CD14-positive monocyte (primary cell): ENCODE data around the gene DENND1A. TPM values are rescaled to one million over a fixed set of nuclear protein-coding genes. Genes with fewer than 3 reads are reported as not detected.

Experiments used
- DNase-seq, 3 donors: peaks; one replicate each; pipeline ENCODE4 v3.0.0-alpha.2; 2011 to 2022
- H2AFZ ChIP-seq: 2 replicates; pipeline ENCODE4 v1.6.0; 2012; ENCODE audit warnings: mild to moderate bottlenecking, low read depth, low read length, inconsistent platforms; ENCODE audit not compliant: insufficient read depth, poor library complexity, severe bottlenecking
- H3K27ac ChIP-seq, 2 donors: 1 replicate in 1 of 2; 2 replicates in 1 of 2; pipeline ENCODE4 v1.5.1; 2012 to 2013; ENCODE audit warnings: low read length in 2 of 2, control low read depth in 1 of 2, inconsistent platforms in 1 of 2, low read depth in 1 of 2, mild to moderate bottlenecking in 1 of 2
- H3K27me3 ChIP-seq, 2 donors: one replicate each; pipeline versions ENCODE4 v1.6.0 to v1.6.1; 2011 to 2013; ENCODE audit warnings: low read length in 2 of 2; ENCODE audit not compliant: control insufficient read depth in 2 of 2, insufficient read depth in 2 of 2
- H3K36me3 ChIP-seq, 2 donors: replicated peaks in 1 of 2; 1 replicate in 1 of 2; 2 replicates in 1 of 2; pipeline versions ENCODE4 v1.5.1 to v1.6.1; 2012 to 2013; ENCODE audit warnings: low read length in 2 of 2, control low read depth in 1 of 2, inconsistent platforms in 1 of 2, mild to moderate bottlenecking in 1 of 2; ENCODE audit not compliant: insufficient read depth in 2 of 2, control insufficient read depth in 1 of 2
- H3K4me1 ChIP-seq, 2 donors: 1 replicate in 1 of 2; 2 replicates in 1 of 2; pipeline versions ENCODE4 v1.5.1 to v1.6.1; 2012 to 2013; ENCODE audit warnings: low read length in 2 of 2, control low read depth in 1 of 2, inconsistent platforms in 1 of 2, mild to moderate bottlenecking in 1 of 2, moderate library complexity in 1 of 2; ENCODE audit not compliant: insufficient read depth in 2 of 2, control insufficient read depth in 1 of 2
- H3K4me2 ChIP-seq: replicated peaks from 2 replicates; pipeline ENCODE3; 2012; ENCODE audit warnings: low read length, moderate library complexity, mild to moderate bottlenecking; ENCODE audit not compliant: poor library complexity, severe bottlenecking; ENCODE audit errors: extremely low read depth
- H3K4me3 ChIP-seq, 3 experiments: fragments of 200-600 bp in 1 of 3; sonication (generic) in 1 of 3; replicated peaks in 1 of 3; 1 replicate in 2 of 3; 2 replicates in 1 of 3; pipeline ENCODE4 v1.5.1; 2011 to 2013; ENCODE audit warnings: low read length in 3 of 3, mild to moderate bottlenecking in 3 of 3, control low read depth in 2 of 3, low read depth in 2 of 3, inconsistent platforms in 1 of 3, moderate library complexity in 1 of 3
- H3K79me2 ChIP-seq: 2 replicates; pipeline ENCODE4 v1.6.0; 2012; ENCODE audit warnings: mild to moderate bottlenecking, control low read depth, inconsistent platforms, low read length, moderate library complexity; ENCODE audit not compliant: insufficient read depth
- H3K9ac ChIP-seq: 2 replicates; pipeline ENCODE4 v1.6.0; 2017; ENCODE audit warnings: low read length, mild to moderate bottlenecking; ENCODE audit not compliant: insufficient read depth, poor library complexity, severe bottlenecking
- H3K9me3 ChIP-seq, 2 donors: replicated peaks in 1 of 2; 1 replicate in 1 of 2; 2 replicates in 1 of 2; pipeline versions ENCODE4 v1.5.1 to v1.6.1; 2012 to 2013; ENCODE audit warnings: low read length in 2 of 2, control low read depth in 1 of 2; ENCODE audit not compliant: control insufficient read depth in 1 of 2, insufficient read depth in 1 of 2
- H4K20me1 ChIP-seq: 2 replicates; pipeline ENCODE4 v1.6.0; 2012; ENCODE audit warnings: mild to moderate bottlenecking, low read length, control low read depth, moderate library complexity; ENCODE audit not compliant: insufficient read depth
- H3K27ac Mint-ChIP-seq, 7 donors: one replicate each; pipeline ENCODE4 v1.8.0; 2020; ENCODE audit warnings: mild to moderate bottlenecking in 7 of 7, mixed read lengths in 7 of 7, moderate library complexity in 6 of 7, inconsistent platforms in 2 of 7
- H3K27me3 Mint-ChIP-seq, 3 donors: one replicate each; pipeline ENCODE4 v1.8.0; 2021 to 2022; ENCODE audit warnings: low read depth in 3 of 3, mild to moderate bottlenecking in 3 of 3, mixed read lengths in 3 of 3, moderate library complexity in 3 of 3, inconsistent platforms in 1 of 3
- H3K36me3 Mint-ChIP-seq, 2 donors: one replicate each; pipeline ENCODE4 v1.8.0; 2020; ENCODE audit warnings: mixed read lengths in 2 of 2, inconsistent platforms in 1 of 2, mild to moderate bottlenecking in 1 of 2
- H3K4me1 Mint-ChIP-seq: one replicate; pipeline ENCODE4 v1.8.0; 2020; ENCODE audit warnings: mild to moderate bottlenecking, mixed read lengths
- H3K4me3 Mint-ChIP-seq, 2 donors: one replicate each; pipeline ENCODE4 v1.8.0; 2020; ENCODE audit warnings: mild to moderate bottlenecking in 2 of 2, mixed read lengths in 2 of 2, moderate library complexity in 1 of 2
- H3K9me3 Mint-ChIP-seq, 7 donors: one replicate each; pipeline ENCODE4 v1.8.0; 2020 to 2022; ENCODE audit warnings: mixed read lengths in 7 of 7, mild to moderate bottlenecking in 6 of 7, moderate library complexity in 6 of 7, inconsistent platforms in 2 of 7
- WGBS: methylation state at CpG from one replicate; pipeline ENCODE4 v1.1.5; 2013; ENCODE audit warnings: missing lambda C conversion rate; ENCODE audit not compliant: insufficient coverage; 5-methylcytosine and 5-hydroxymethylcytosine counted together
- intact Hi-C, 2 donors: fragments of 100-400 bp; cut with micrococcal nuclease; formaldehyde crosslinking; loops; one replicate each; pipeline versions ENCODE4 v1.15.0 to v1.15.1; 2023
- polyA plus RNA-seq, 3 donors: library from polyadenylated mRNA; depleted of rRNA in 1 of 3; unstranded in 2 of 3; stranded (reverse) in 1 of 3; fragments of 300-500 nt in 2 of 3; fragments of >200 nt in 1 of 3; fragmentation: Illumina TruSeq in 2 of 3; gene quantifications; 1 replicate in 2 of 3; 2 replicates in 1 of 3; pipeline ENCODE4 v1.2.3, GENCODE V29; 2012 to 2021
- TF ChIP-seq, protein P1 (sequence below): fragments of 200-600 bp; IDR thresholded peaks from one replicate; pipeline ENCODE4 v1.8.0; 2022; ENCODE audit warnings: antibody characterized with exemption, mild to moderate bottlenecking

Gene DENND1A
- polyA plus RNA-seq, 3 donors = 24.8 to 73.0 (median 29.4) TPM

DNA sequence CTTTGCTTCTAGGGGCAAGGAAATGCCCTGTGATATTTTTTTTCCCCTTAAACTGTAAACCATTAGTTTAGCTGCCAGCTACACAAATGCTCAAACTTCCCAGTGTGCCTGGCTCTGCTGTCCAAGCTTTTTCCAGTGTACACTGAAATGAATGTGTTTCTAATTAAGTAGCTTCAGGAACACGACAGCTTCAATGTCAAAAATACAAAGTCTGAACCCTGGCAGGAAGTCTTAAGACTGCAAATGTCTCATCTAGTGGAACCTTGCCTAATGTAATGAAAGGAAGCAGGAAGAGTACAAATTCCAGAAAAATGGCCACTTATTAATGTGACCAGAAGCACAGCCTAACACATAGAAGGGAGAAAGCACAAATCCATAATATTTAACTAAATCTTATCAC is 318.7 kb downstream of the DENND1A start:
- intact Hi-C loops = no loop called here
- Mint-ChIP-seq H3K4me3 (no peak overlapping the region), H3K4me1 (no peaks in the 10 kb centered on the region), H3K9me3 (no peaks in the 10 kb centered on the region), H3K27ac (no peak overlapping the region), H3K36me3 (peaks cover 60 to 63% of the 10 kb centered on the region in 2 donors), H3K27me3 (peaks cover 0 to 2% (median 1%) of the 10 kb centered on the region in 3 donors)
- Histone ChIP-seq H3K9ac (no peak overlapping the region), H3K9me3 (no peaks in the 10 kb centered on the region), H3K4me3 (no peak overlapping the region), H3K27ac (no peak overlapping the region), H3K27me3 (no peaks in the 10 kb centered on the region), H3K4me1 (no peaks in the 10 kb centered on the region), H2AFZ (no peak overlapping the region), H3K4me2 (no peak overlapping the region), H3K79me2 (no peaks in the 10 kb centered on the region), H3K36me3 (peaks cover 43 to 88% of the 10 kb centered on the region in 2 donors), H4K20me1 (peaks cover 88% of the 10 kb centered on the region)
- no peak for DNase-seq
- no CpG with 5 or more reads among the region's 1 CpG for WGBS
- TF ChIP-seq, protein P1, sequence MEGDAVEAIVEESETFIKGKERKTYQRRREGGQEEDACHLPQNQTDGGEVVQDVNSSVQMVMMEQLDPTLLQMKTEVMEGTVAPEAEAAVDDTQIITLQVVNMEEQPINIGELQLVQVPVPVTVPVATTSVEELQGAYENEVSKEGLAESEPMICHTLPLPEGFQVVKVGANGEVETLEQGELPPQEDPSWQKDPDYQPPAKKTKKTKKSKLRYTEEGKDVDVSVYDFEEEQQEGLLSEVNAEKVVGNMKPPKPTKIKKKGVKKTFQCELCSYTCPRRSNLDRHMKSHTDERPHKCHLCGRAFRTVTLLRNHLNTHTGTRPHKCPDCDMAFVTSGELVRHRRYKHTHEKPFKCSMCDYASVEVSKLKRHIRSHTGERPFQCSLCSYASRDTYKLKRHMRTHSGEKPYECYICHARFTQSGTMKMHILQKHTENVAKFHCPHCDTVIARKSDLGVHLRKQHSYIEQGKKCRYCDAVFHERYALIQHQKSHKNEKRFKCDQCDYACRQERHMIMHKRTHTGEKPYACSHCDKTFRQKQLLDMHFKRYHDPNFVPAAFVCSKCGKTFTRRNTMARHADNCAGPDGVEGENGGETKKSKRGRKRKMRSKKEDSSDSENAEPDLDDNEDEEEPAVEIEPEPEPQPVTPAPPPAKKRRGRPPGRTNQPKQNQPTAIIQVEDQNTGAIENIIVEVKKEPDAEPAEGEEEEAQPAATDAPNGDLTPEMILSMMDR = no peak

DNA sequence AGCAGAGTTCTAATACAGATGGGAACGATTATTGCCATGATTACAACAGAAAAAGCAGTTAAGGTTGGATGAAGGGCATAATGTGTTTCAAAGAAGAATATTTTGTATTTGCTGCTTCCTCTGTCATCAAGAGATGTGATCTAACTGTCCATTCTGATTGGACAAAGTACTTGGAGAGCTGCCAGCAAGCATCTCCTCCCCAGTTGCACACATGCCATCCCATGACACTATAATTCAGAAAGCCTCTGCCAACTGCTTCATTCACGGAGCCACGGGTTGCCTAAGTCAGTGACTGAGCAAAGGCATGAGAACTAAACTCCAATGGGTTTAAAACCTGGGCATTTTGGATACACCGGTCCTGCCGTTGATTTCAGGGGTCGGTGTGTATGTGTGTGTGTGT is 320.1 kb downstream of the DENND1A start:
- no peak overlapping the region for H3K4me2 ChIP-seq
- TF ChIP-seq, protein P1 = no peak
- no peak overlapping the region for H3K27ac ChIP-seq
- H3K4me3 ChIP-seq = no peak overlapping the region
- 100% methylated on average over 1 of the region's 6 CpGs for WGBS
- intact Hi-C loops = no loop called here
- H3K27ac Mint-ChIP-seq = no peak overlapping the region
- H3K9me3 ChIP-seq = no peaks in the 10 kb centered on the region
- H3K27me3 Mint-ChIP-seq = peaks cover 0 to 1% (median 0%) of the 10 kb centered on the region in 3 donors
- no peaks in the 10 kb centered on the region for H3K79me2 ChIP-seq
- H3K4me1 ChIP-seq = no peaks in the 10 kb centered on the region
- H4K20me1 ChIP-seq = peaks cover 81% of the 10 kb centered on the region
- peaks cover 65 to 70% of the 10 kb centered on the region in 2 donors for H3K36me3 Mint-ChIP-seq
- H3K4me3 Mint-ChIP-seq = no peak overlapping the region
- no peak for DNase-seq
- H3K27me3 ChIP-seq = no peaks in the 10 kb centered on the region
- H3K36me3 ChIP-seq = peaks cover 51 to 92% of the 10 kb centered on the region in 2 donors
- no peak overlapping the region for H3K9ac ChIP-seq
- no peaks in the 10 kb centered on the region for H3K9me3 Mint-ChIP-seq
- no peaks in the 10 kb centered on the region for H3K4me1 Mint-ChIP-seq
- H2AFZ ChIP-seq = no peak overlapping the region
